Heart left ventricle (tissue), 16 donors: ENCODE measurements around the gene TUNAR. TPM values are rescaled to one million over a fixed set of nuclear protein-coding genes. Genes with fewer than 3 reads are reported as not detected.

Source experiments
- ATAC-seq, 4 donors: fragments of 200-7000 bp; cut with Tn5 transposase; one replicate each; pipeline ENCODE4 v1.9.1; 2020 to 2022; ENCODE audit warnings: moderate library complexity in 4 of 4, mild to moderate bottlenecking in 3 of 4, moderate number of reproducible peaks in 1 of 4
- DNase-seq, 5 donors: peaks; one replicate each; pipeline ENCODE4 v3.0.0-alpha.2; 2020
- H3K27ac ChIP-seq, 12 donors: fragments of 200-600 bp; sonication (generic) in 4 of 12; one replicate each; pipeline versions ENCODE4 v1.5.0 to v1.8.0; 2016 to 2022; ENCODE audit warnings: mild to moderate bottlenecking in 2 of 12
- H3K27me3 ChIP-seq, 9 donors: fragments of 200-600 bp; sonication (generic) in 2 of 9; one replicate each; pipeline versions ENCODE4 v1.5.1 to v1.8.0; 2016 to 2022; ENCODE audit warnings: mild to moderate bottlenecking in 3 of 9
- H3K36me3 ChIP-seq, 9 donors: fragments of 200-600 bp; sonication (generic) in 2 of 9; one replicate each; pipeline versions ENCODE4 v1.5.0 to v1.8.0; 2018 to 2022; ENCODE audit warnings: mild to moderate bottlenecking in 2 of 9
- H3K4me1 ChIP-seq, 12 donors: fragments of 200-600 bp; sonication (generic) in 4 of 12; one replicate each; pipeline versions ENCODE4 v1.5.0 to v1.8.0; 2016 to 2022; ENCODE audit warnings: mild to moderate bottlenecking in 3 of 12
- H3K4me3 ChIP-seq, 12 donors: fragments of 200-600 bp; sonication (generic) in 4 of 12; one replicate each; pipeline versions ENCODE4 v1.5.0 to v1.8.0; 2017 to 2022; ENCODE audit warnings: mild to moderate bottlenecking in 9 of 12, moderate library complexity in 4 of 12
- H3K9me3 ChIP-seq, 12 donors: fragments of 200-600 bp; sonication (generic) in 4 of 12; one replicate each; pipeline versions ENCODE4 v1.5.0 to v1.8.0; 2016 to 2022; ENCODE audit warnings: mild to moderate bottlenecking in 1 of 12
- CTCF ChIP-seq, 12 donors: fragments of 200-600 bp; sonication (generic) in 4 of 12; IDR thresholded peaks; one replicate each; pipeline versions ENCODE4 v1.5.0 to v1.8.0; 2018 to 2022; ENCODE audit warnings: antibody characterized with exemption in 12 of 12, mild to moderate bottlenecking in 5 of 12
- POLR2A ChIP-seq, 2 donors: fragments of 450-650 bp; IDR thresholded peaks; one replicate each; pipeline ENCODE4 v1.6.1; 2017; ENCODE audit warnings: antibody characterized with exemption in 2 of 2, mild to moderate bottlenecking in 2 of 2, moderate library complexity in 2 of 2
- WGBS, 4 donors: extraction: QIAGEN DNeasy Blood & Tissue Kit in 2 of 4; methylation state at CpG; one replicate each; pipeline versions ENCODE4 v1.1.5 to v1.1.7; 2013 to 2018; 5-methylcytosine and 5-hydroxymethylcytosine counted together
- intact Hi-C, 10 donors: fragments of 100-400 bp; cut with DNase I; formaldehyde crosslinking; loops; one replicate each; pipeline versions ENCODE4 v1.11.1 to v1.14.2; 2022
- polyA plus RNA-seq, 2 donors: library from polyadenylated mRNA; stranded (reverse); fragments of 200-250 nt; gene quantifications; one replicate each; pipeline ENCODE4 v1.2.3, GENCODE V29; 2013
- total RNA-seq, 9 donors: library from RNA; depleted of rRNA in 2 of 9; stranded (reverse); fragments of >200 nt in 2 of 9; fragmentation: NEBNext Ultra II Directional in 3 of 9; extraction: Animal tissue kit (Norgen Biotek cat#: 25700) in 3 of 9; gene quantifications; one replicate each; pipeline versions ENCODE4 v1.1.0 to v1.2.4, GENCODE V29; 2016 to 2023
- donor health status: ischemic (EF 13 %, LVEDD 7.1; RV severe dilation, severe dysfunction).
- donor health status: healthy with polysubstance abuse.
- donor health status: DM: no; HTN: yes; CAD: no.
- donor health status: DM: no; HTN: no; CAD: no.
- donor health status: ischemic (EF 25% LVEDD 6.9; RV normal size, moderate dysfunction).
- donor health status: ischemic (EF 25% LVEDD 5.7; RV mildly dilated, moderate dysfunction).
- donor health status: healthy.
- donor health status: DM: yes; HTN: yes; CAD: no.
- donor health status: ischemic (EF 35%, LVEDD 5.7; RV mildly dilated, moderate dysfunction).
- donor health status: nonischemic (EF 11% LVEDD 7.7; RV severe dilation, severe dysfunction).
- donor health status: DM: yes; HTN: yes; CAD: no.
- donor health status: PGD.
- donor health status: ischemic (EF 29% LVEDD 5.4; RV normal size, mild dysfunction).
- donor health status: nonischemic (EF 23%, LVEDD 6.1; RV moderate dilation, normal function).

The TUNAR gene
- total and polyA plus RNA-seq, 11 donors: not detected

- 69 to 83% (median 74%) methylated on average over 3 of the region's 3 CpGs for WGBS, 4 donors
- intact Hi-C loops: no loop called here
- H3K4me3 ChIP-seq: no peak overlapping the region
- H3K9me3 ChIP-seq: no peaks in the 10 kb centered on the region
- peaks cover 0 to 67% (median 0%) of the 10 kb centered on the region in 9 donors for H3K27me3 ChIP-seq
- DNase-seq (no peak), ATAC-seq (no peak)
- no peak for TF ChIP-seq CTCF (IDR thresholded peaks at IDR 0.05)
- TF ChIP-seq POLR2A (IDR thresholded peaks at IDR 0.05): no peak
- H3K4me1 ChIP-seq: no peaks in the 10 kb centered on the region
- no peak overlapping the region for H3K27ac ChIP-seq
- H3K36me3 ChIP-seq: no peaks in the 10 kb centered on the region
Measured at GRCh38 chr14:95891742-95892141, 15.1 kb downstream of the TUNAR start.

- H3K36me3 ChIP-seq: no peaks in the 10 kb centered on the region
- intact Hi-C loops: no loop called here
- TF ChIP-seq POLR2A (IDR thresholded peaks at IDR 0.05) (no peak), CTCF (IDR thresholded peaks at IDR 0.05) (no peak)
- WGBS, 4 donors: 83 to 90% (median 86%) methylated on average over 9 to 11 of the region's 11 CpGs
- DNase-seq: no peak
- H3K27ac ChIP-seq: no peak overlapping the region
- no peak for ATAC-seq
- peaks cover 0 to 70% (median 0%) of the 10 kb centered on the region in 9 donors for H3K27me3 ChIP-seq
- no peak overlapping the region for H3K4me3 ChIP-seq
- H3K9me3 ChIP-seq: no peaks in the 10 kb centered on the region
- no peaks in the 10 kb centered on the region for H3K4me1 ChIP-seq
Measured at GRCh38 chr14:95892142-95892541, 15.5 kb downstream of the TUNAR start.

GRCh38 chr14:95895720-95896119 lies 19.1 kb downstream of the TUNAR start:
- no peak for TF ChIP-seq POLR2A (IDR thresholded peaks at IDR 0.05)
- TF ChIP-seq CTCF (IDR thresholded peaks at IDR 0.05): no peak
- intact Hi-C loops: no loop called here
- ATAC-seq (no peak), DNase-seq (no peak)
- no peaks in the 10 kb centered on the region for H3K9me3 ChIP-seq
- 35 to 42% (median 41%) methylated on average over 10 of the region's 10 CpGs for WGBS, 4 donors
- no peak overlapping the region for H3K27ac ChIP-seq
- no peaks in the 10 kb centered on the region for H3K4me1 ChIP-seq
- no peak overlapping the region for H3K4me3 ChIP-seq
- H3K27me3 ChIP-seq: peaks cover 0 to 71% (median 4%) of the 10 kb centered on the region in 9 donors
- no peaks in the 10 kb centered on the region for H3K36me3 ChIP-seq

- 58 to 69% (median 63%) methylated on average over 7 of the region's 7 CpGs for WGBS, 4 donors
- Histone ChIP-seq H3K27me3 (peaks cover 0 to 70% (median 4%) of the 10 kb centered on the region in 9 donors), H3K4me1 (no peaks in the 10 kb centered on the region)
Measured at GRCh38 chr14:95896498-95897135, 20.0 kb downstream of the TUNAR start.

More at GRCh38 chr14:95896498-95897135, 20.0 kb downstream of the TUNAR start:
- Histone ChIP-seq H3K36me3 (no peaks in the 10 kb centered on the region), H3K4me3 (no peak overlapping the region), H3K27ac (no peak overlapping the region), H3K9me3 (no peaks in the 10 kb centered on the region)
- DNase-seq (no peak), ATAC-seq (no peak)
- intact Hi-C loops: no loop called here
- TF ChIP-seq CTCF (IDR thresholded peaks at IDR 0.05): no peak
- TF ChIP-seq POLR2A (IDR thresholded peaks at IDR 0.05): no peak
